Subcutaneous adipose tissue (tissue), 4 donors: ENCODE results near the gene SSH3. TPM values are rescaled to one million over a fixed set of nuclear protein-coding genes. Genes with fewer than 3 reads are reported as not detected.

Source experiments
- CTCF ChIP-seq: fragments of 450-650 bp; IDR thresholded peaks from one replicate; pipeline ENCODE4 v1.5.1; 2016; ENCODE audit warnings: low read depth, mild to moderate bottlenecking, control low read depth, antibody characterized with exemption, moderate library complexity
- total RNA-seq, 4 donors: library from RNA; depleted of rRNA; stranded (reverse); fragments of >200 nt; gene quantifications; one replicate each; pipeline ENCODE4 v1.1.0, GENCODE V29; 2016

SSH3 gene
- total RNA-seq, 4 donors from 2014 or later = 11.9 to 43.2 (median 37.2) TPM

GRCh38 chr11:67271205-67271540, 32.2 kb upstream of the SSH3 start:
- no peak for TF ChIP-seq CTCF

GRCh38 chr11:67271541-67272284, 31.6 kb upstream of the SSH3 start:
- no peak for TF ChIP-seq CTCF

- TF ChIP-seq CTCF = no peak
Measured at GRCh38 chr11:67272327-67273259, 30.7 kb upstream of the SSH3 start.

GRCh38 chr11:67273260-67273990, 29.9 kb upstream of the SSH3 start:
- no peak for TF ChIP-seq CTCF

- no peak for TF ChIP-seq CTCF
Measured at GRCh38 chr11:67274768-67275605, 28.3 kb upstream of the SSH3 start.

- no peak for TF ChIP-seq CTCF
Measured at GRCh38 chr11:67275606-67276409, 27.5 kb upstream of the SSH3 start.
